Activated T-cell treated with anti-CD3 and anti-CD28 coated beads for 24 hours (primary cell): ENCODE results near the gene ELOVL4.

Experiments used
- DNase-seq: peaks from one replicate; pipeline ENCODE4 v3.0.0-alpha.2; 2020; ENCODE audit warnings: low read depth

The ELOVL4 gene

GRCh38 chr6:79947191-79948186 lies at the start of gene ELOVL4:
Gene ELOVL4, minus strand, starts transcription at chr6:79947553. Its CDS starts 274 bp downstream, at chr6:79947279.
- peak; percentile 55 for DNase-seq

DNA sequence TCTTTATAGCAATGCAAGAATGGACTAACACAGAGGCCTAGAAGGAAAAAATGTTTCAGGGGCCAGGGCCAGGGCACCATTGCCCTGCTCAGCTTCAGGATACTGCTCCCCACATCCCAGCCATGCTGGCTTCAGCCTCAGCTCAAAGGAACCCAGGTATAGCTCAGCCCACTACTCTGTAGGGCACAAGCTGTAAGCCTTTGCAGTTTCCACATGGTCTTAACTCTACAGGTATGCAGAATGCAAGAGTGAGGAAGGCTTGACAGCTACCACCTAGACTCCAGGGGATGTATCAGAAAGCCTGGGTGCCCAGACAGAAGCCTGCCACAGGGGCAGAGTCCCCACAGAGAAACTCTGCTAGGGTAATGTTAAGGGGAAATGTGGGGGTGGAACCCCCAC lies 46.6 kb upstream of the ELOVL4 start:
- no peak for DNase-seq

DNA sequence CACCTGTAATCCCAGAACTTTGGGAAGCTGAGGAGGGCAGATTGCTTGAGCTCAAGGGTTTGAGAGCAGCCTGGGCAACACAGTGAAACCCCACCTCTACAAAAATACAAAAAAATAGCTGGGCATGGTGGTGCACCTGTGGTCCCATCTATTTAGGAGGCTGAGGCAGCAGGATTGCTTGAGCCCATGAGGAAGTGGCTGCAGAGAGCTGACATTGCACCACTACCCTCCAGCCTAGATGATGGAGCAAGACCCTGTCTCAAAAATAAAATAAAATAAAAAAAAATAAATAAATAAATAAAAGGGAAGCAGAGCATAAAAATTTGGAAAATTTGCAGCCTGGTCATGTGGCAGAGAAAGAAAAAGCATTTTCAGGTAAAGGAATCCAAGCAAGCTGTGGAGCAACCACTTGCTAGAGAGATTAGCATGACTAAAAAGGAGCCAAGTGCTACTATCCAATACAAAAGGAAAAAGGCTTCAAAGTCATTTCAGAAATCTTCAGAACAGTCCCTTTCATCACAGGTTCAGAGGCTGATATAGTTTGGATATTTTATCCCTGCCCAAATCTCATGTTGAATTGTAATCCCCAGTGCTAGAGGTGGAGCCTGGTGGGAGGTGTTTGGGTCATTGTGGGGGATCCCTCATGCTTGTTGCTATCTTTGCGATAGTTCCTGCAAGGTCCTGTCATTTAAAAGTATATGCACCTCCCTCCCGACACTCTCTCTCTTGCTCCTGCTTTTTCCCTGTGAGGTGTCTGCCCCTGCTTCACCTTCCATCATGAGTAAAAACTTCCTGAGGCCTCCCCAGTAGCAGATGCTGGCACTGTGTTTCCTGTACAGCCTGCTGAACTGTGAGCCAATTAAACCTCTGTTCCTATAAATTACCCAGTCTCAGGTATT lies 45.9 kb upstream of the ELOVL4 start:
- no peak for DNase-seq

- no peak for DNase-seq
Measured at GRCh38 chr6:79989641-79990040, 42.3 kb upstream of the ELOVL4 start.

- no peak for DNase-seq
Measured at GRCh38 chr6:79985128-79985527, 37.8 kb upstream of the ELOVL4 start.

GRCh38 chr6:79984261-79984660 lies 36.9 kb upstream of the ELOVL4 start:
- DNase-seq: no peak

GRCh38 chr6:79981652-79982051 lies 34.3 kb upstream of the ELOVL4 start:
- DNase-seq: no peak

- no peak for DNase-seq
Measured at GRCh38 chr6:79971193-79971592, 23.8 kb upstream of the ELOVL4 start.

GRCh38 chr6:79969784-79970183 lies 22.4 kb upstream of the ELOVL4 start:
- DNase-seq: no peak

- DNase-seq: no peak
Measured at GRCh38 chr6:79967178-79967577, 19.8 kb upstream of the ELOVL4 start.

GRCh38 chr6:79964607-79965081 lies 17.3 kb upstream of the ELOVL4 start:
- no peak for DNase-seq

DNA sequence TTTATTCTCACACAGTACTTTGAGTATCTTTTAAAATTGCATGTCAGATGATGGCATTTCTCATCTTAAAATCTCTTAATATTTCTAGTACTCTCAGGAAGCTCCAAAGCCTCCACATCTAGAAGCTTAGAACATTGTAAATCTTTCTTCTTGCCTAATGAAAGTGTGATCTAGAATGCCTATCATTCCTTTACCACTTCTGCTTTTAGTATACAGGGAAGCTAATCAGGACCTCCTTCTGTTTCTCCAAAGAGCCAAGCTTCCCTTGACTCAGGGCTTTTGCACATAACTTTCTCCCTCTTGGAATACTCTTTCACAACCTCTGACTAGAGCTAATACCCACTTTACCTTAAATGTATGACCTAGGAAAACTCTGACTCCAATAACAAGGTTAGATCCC lies 7.5 kb upstream of the ELOVL4 start:
- no peak for DNase-seq

DNA sequence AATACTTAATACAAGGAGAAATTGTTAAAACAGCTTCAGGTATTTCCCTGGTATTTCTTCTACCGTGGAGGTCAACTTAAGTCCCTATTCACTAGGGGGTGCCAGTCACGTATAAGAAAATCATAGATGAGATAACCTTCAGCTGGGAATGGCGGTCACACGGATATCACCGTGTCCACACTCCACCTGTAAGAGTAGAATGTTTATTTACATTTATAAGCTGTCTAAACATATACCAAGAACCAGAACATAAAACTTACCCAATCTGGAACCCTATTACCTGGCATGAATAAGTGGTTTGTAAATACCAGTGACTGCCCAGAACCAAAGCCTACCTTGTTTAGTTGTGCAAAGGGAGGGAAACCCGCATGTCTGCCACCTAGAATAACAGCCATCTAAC lies 1.9 kb upstream of the ELOVL4 start:
- peak; percentile 32 for DNase-seq

DNA sequence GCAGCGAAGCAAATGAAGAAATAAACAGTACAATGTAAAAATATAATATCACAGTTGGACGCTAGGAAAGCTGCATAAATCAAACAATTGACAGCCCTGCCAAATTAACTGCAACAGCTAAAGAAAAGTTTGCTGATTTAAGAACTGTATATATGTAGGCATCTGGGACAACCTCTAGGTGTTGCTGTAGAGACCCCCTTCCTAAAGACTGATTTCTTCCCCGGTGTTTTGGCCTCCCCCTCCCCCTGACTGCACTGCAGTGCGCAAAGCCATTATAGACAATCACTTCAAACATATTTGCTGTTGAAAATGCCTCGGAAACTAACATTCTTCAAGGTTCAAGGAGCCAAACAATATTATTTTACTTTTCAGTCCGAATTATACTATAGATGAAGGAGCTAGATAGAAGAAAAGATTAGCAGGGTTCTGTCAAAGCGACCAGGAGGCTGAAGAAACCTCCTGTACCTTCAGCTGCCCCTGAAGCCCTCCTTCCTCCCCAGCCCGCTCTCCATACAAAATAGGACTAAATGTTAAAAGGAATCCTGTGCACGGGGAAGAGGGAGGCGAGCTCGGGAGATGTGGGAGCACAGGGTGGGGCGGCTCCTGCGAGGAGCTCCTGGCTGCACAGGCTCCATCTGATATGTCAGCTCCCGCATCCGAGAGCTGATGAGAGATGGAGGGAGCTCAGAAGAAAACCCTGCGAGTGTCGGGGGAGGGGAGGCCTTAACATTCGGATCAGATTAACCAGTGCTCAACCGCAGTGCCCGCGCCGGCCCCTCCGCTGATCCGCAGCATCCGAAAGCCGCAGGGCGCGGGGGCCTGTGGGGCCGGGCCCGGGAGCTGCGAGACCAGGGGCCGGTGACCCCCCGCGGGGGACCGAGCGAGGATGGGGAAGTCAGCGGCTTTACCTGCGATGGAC lies 822 bp downstream of the ELOVL4 start:
- DNase-seq: no peak

DNA sequence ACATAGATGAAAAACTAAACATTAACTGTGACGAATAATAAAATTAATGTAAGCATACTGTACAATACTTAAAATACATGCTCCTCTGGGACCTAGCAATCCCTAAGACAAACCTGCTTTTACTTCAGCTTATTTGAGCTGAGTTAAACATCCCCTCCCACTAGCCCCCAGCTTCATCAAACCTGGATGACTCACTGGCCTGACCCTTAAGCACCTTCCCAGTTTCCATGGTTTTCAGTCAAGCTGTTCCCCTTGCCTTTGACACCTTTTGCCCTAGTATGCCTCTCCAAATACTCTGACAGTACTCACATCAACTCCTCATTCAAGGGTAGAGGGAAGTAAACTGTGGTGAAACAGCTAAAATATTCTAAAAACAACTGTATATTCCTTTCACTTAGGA lies 4.2 kb downstream of the ELOVL4 start:
- DNase-seq: no peak

DNA sequence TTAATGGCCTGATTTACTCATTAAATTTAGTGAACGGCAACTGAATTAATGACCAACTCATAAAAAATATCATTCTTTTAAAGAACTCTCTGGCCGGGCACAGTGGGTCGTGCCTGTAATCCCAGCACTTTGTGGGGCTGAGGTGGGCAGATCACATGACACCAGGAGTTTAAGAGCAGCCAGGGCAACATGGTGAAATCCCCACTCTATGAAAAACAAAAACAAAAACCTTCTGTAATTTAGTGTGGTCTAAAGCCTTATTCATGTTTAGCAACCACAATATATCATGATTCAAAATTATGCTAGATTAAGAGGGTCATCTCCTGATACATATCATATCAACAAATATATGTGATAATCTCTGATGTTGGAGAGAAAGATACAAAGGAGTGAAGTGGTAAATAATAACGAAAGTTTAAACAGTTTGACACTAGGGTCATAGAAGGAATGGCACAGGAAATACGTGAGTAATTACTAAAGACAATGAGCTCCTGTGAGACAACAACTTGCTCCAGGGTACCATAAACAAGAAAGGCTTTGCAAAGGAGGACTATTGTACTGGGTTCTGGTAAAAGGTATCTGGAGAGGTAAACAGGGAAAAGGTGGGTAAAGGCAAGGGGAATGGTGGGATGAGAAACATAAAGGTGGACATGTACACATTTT lies 5.7 kb downstream of the ELOVL4 start:
- no peak for DNase-seq

GRCh38 chr6:79928478-79928998 lies 18.8 kb downstream of the ELOVL4 start:
- DNase-seq: no peak

DNA sequence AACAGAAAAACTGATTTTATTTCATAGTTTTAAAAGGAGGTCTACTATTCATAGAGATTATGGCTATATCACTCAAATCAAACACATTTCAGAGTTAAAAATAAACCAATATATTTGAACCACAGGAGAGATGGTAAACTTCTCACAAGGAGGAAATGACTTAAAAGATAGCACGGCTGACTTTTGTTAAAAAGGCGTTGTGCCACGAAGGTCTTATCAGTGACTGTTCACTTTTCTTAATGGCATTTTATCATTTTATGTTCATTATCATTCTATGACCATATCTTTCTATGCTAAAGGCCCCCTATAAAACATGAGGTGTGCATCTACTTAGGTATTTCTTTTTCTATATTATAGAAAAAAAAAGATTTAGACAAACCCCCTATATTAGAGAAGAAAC lies 19.6 kb downstream of the ELOVL4 start:
- DNase-seq: no peak

DNA sequence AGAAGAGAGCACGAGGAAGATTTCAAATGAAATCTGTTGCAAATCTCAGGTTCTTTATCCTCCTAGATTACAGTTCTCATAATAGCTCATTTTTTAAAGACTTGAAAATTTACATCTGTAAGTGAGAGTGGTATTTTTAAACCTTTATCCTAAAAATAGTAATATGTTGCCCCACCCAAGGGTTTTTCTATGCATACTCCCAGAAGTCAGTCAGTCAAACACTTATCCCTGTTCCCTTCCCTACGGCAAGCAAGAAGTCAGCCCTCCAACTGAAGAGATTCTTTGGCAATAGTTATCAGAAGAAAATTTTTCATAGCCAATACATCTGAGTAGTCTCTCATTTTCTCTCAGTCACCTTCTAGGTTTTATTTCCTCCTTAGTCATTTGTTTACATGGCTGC lies 24.1 kb downstream of the ELOVL4 start:
- DNase-seq: no peak

DNA sequence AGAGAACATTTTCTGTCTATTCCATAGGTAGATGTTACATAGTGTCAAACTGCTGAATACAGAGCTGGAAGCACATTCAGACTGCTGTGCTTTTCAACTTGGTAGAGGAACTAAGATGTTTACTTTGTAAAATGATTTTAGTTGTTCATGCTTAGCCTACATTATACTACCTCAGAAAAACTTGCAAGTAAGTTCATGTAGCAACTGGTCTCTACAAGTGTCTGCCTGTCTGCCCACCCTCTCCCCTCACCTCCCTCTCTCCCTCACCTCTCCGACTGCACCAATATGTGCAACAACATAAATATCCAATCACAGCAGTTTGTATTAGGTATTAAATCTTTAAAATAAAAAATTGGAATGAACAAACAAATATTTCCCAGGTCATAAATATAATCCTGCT lies 25.3 kb downstream of the ELOVL4 start:
- DNase-seq: no peak

GRCh38 chr6:79913369-79913768 lies 34.0 kb downstream of the ELOVL4 start:
- no peak for DNase-seq
